Measurements from ENCODE around the gene E2F2. TPM values are rescaled to one million over a fixed set of nuclear protein-coding genes. Genes with fewer than 3 reads are reported as not detected.

E2F2 gene
- total RNA-seq, 1 donor from 2014 or later, result under 0.01 TPM

- Histone ChIP-seq H3K27me3 (ENCODE audit: control insufficient read depth, insufficient read depth, low read length) (no peaks in the 10 kb centered on the region), H3K36me3 (ENCODE audit: control insufficient read depth, insufficient read depth, low read length) (no peaks in the 10 kb centered on the region), H3K4me3 (ENCODE audit: low read depth, low read length) (no peak overlapping the region)
- DNase-seq (ENCODE audit: low read depth) (no peak), FAIRE-seq (no peak)
- no peak for TF ChIP-seq CTCF (IDR thresholded peaks at IDR 0.05; ENCODE audit: insufficient read depth, low read length, severe bottlenecking)
Measured at GRCh38 chr1:23471473-23472075, 59.5 kb downstream of the E2F2 start.

GRCh38 chr1:23470282-23471070, 60.6 kb downstream of the E2F2 start:
- Histone ChIP-seq H3K4me3 (ENCODE audit: low read depth, low read length) (no peak overlapping the region), H3K36me3 (ENCODE audit: control insufficient read depth, insufficient read depth, low read length) (no peaks in the 10 kb centered on the region), H3K27me3 (ENCODE audit: control insufficient read depth, insufficient read depth, low read length) (no peaks in the 10 kb centered on the region)
- FAIRE-seq (no peak), DNase-seq (ENCODE audit: low read depth) (no peak)
- no peak for TF ChIP-seq CTCF (IDR thresholded peaks at IDR 0.05; ENCODE audit: insufficient read depth, low read length, severe bottlenecking)

DNA sequence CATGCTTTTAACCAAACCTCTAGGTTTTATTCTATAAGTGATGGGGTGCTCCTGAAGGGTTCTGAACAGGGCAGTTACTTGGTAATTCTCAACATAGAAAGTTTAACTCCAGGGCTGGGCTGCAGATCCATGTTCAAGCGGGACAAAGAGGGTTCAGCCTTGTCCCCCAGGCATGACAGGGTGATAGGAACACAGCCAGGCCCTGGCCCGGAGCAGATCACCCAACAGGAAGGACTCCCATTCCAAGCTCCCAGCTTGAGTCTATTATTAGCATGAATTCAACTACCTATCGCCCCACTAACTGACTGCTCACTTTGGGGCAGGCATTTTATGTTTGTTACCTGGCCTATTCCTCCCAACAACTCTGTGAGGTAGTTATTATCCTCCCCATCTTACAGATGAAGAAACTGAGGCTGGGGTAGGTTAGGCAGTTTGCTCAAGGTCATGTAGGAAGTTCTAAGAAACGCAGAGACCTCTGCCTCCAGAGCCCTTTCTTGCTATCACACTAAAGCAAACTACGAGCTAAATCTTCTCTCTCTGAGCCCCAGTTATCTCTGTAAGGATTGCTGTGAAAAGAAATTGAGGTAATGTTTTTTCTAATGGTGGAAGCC, 61.6 kb downstream of the E2F2 start:
- FAIRE-seq, result no peak
- DNase-seq (ENCODE audit: low read depth), result no peak
- TF ChIP-seq CTCF (IDR thresholded peaks at IDR 0.05; ENCODE audit: insufficient read depth, low read length, severe bottlenecking), result no peak
- H3K27me3 ChIP-seq (ENCODE audit: control insufficient read depth, insufficient read depth, low read length), result no peaks in the 10 kb centered on the region
- no peak overlapping the region for H3K4me3 ChIP-seq (ENCODE audit: low read depth, low read length)
- H3K36me3 ChIP-seq (ENCODE audit: control insufficient read depth, insufficient read depth, low read length), result no peaks in the 10 kb centered on the region

DNA sequence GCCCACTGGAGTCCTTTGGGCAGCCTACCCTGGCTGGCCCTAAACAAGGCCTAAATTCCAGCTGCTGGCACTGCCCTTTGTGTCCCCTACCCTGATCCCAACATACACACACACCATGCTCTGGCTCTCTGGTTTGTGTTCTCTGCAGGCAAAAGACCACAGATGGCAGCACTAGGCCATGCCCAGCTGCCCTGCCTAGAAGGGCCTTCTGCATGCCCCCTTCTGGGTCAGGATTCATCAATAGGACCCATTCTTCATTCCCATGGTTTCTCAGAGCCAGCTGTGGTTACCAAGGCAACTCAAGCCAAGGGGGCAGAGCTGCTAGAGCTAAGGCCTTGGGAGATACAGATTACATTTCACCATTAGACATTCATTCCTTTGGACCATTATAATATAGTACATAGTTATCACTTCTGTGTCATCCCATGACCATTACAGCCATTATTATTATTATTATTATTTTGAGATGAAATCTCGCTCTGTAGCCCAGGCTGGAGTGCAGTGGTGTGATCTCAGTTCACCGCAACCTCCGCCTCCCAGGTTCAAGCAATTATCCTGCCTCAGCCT, 64.5 kb downstream of the E2F2 start:
- Histone ChIP-seq H3K4me3 (ENCODE audit: low read depth, low read length) (no peak overlapping the region), H3K36me3 (ENCODE audit: control insufficient read depth, insufficient read depth, low read length) (no peaks in the 10 kb centered on the region), H3K27me3 (ENCODE audit: control insufficient read depth, insufficient read depth, low read length) (no peaks in the 10 kb centered on the region)
- FAIRE-seq, result no peak
- no peak for TF ChIP-seq CTCF (IDR thresholded peaks at IDR 0.05; ENCODE audit: insufficient read depth, low read length, severe bottlenecking)
- no peak for DNase-seq (ENCODE audit: low read depth)

GRCh38 chr1:23463286-23463685, 67.7 kb downstream of the E2F2 start:
- DNase-seq (ENCODE audit: low read depth) (no peak), FAIRE-seq (no peak)
- no peak for TF ChIP-seq CTCF (IDR thresholded peaks at IDR 0.05; ENCODE audit: insufficient read depth, low read length, severe bottlenecking)
- Histone ChIP-seq H3K4me3 (ENCODE audit: low read depth, low read length) (no peak overlapping the region), H3K27me3 (ENCODE audit: control insufficient read depth, insufficient read depth, low read length) (no peaks in the 10 kb centered on the region), H3K36me3 (ENCODE audit: control insufficient read depth, insufficient read depth, low read length) (no peaks in the 10 kb centered on the region)

Measured in bronchial epithelial cell (primary cell).